GOT3 (cell line): ENCODE data around the gene KLHL41.

Source experiments
- DNase-seq: peaks from one replicate; lab custom pipeline; 2025; ENCODE audit warnings: mixed read lengths; lab: John Stamatoyannopoulos, UW

The KLHL41 gene

DNA sequence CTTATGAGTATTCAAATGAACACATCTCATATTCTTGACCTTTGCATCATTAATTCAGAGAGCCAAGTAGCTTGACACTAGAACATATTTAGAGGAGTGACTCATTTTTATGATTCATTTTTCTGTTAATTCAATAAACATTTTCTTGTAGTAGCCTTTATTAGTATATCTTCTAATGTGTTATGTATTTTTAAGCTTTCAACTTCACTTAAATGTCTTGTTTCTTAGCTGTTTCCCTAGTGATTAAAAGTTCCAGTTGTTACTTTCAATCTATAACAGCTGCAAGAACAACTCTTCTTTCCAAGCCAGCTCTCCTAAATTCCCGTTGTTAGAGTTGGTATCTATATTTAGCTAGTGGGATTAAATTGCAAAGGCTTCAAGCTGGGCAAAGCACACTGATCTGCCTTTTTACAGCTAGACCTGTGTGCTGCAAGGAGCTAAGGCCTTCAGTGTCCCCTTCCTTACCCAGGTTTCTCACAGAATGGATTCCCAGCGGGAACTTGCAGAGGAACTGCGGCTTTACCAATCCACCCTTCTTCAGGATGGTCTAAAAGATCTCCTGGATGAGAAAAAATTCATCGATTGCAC lies at the start of gene KLHL41:
TSS of gene KLHL41 (plus strand) at position 405 of the 588 bp plus-strand sequence. CDS start at position 482, 77 bp downstream.
- DNase-seq, result no peak

DNA sequence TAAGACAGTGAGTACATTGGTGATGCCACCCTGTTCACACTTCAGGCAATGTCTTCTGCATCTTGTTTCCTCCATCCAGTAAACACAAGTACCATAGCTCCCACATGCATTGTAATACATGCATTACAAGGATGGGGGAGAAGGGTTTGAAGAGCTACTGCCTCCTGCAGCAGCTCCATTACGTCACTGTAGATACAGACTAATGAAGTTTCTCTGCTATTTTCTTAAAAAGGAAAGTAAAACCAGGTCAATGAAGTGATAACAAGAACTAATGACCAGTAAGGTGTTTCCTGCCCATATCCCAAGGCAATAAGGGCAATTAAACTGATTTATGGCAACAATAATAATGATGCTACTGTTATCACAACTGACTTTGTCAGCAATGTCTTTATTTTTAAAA lies 48.4 kb upstream of the KLHL41 start:
- no peak for DNase-seq

DNA sequence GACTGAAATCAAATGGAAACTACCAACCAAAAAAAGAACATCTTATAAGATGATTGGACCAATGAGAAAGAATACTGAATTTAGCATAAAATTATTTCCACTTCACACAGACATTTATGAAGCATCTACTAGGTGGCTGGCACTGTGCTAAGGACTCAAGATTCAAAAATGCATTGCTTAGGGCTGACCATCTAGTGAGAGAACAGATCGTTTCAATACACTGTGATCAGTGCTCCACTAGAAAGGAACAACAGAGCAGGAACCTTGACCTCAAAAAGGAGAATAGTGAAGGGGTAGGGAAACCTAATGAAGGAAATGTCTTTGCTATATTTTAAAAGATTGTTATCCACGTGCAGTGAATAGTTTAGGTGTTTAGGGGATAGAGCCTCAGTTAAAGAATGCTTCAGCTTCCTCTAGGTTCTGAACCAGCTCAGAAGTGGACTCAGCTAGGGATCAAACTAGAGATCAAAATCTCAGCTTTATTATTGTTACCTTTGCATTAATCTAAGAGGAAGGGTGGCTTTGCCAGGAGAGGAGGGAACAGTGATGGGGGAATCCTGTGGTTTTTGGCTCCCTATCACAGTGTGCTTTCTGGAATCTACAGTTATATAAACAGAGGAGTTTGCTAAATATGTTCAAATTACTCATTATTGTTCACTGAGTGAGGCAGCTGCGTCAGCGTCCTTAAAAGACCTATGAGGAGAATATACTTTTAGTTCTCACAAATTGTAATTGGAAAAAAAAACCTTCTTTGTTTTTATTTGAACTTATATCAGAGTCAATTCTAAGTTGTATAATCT lies 46.4 kb upstream of the KLHL41 start:
- no peak for DNase-seq

DNA sequence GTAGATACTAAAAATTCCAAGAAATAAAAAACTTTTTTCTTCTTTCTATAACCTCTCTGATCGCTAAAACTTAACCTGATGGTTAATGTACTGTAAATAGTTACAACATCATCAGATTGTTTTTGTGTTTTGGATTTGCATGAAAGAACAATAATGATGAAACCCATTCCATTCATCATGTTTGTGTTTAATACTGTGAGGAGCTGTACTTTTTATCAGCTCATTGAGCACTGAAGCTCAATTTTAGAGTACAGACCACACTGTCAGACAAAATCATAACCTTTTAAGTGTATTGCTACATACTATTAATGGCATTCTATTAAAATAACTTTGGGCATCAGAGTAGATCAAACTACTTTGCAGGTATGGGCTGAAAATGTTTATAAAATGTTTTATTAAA lies 45.0 kb upstream of the KLHL41 start:
- DNase-seq, result no peak

DNA sequence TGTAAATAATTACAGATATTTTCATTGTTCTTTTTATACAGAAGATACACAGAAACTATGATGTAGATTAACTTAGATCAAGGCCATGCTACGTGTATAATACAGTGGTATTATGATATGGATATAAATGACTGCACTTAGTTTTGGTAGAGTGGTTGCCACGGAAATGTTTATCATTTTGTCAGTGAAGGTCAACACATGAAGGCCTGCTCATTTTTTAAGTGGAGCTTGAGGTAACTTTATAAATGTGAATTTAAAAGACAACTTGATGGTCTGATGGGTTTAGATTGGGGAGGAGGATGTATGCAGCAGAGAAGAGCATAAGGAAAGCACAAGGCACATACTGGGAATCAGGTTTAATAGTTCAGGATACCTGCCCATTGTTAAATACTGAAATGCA lies 44.6 kb upstream of the KLHL41 start:
- DNase-seq, result no peak

DNA sequence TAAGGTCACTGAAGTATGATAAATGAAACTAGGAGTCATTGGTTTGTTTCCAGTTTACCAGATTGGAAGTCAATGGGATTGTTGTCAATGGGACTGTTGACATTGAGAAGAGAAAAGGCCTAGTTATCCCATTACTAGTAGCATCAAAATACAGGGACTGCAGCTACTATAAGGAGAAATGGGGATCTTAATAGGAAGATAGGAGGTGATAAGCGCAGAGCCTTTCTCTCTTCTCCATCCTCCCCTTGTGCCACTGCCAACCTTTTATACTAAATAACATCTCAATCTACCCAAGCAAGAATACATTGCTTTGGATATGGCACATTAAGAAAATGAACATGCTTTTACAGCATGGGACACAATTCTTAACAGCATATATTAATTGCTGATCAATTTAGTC lies 40.7 kb upstream of the KLHL41 start:
- no peak for DNase-seq

DNA sequence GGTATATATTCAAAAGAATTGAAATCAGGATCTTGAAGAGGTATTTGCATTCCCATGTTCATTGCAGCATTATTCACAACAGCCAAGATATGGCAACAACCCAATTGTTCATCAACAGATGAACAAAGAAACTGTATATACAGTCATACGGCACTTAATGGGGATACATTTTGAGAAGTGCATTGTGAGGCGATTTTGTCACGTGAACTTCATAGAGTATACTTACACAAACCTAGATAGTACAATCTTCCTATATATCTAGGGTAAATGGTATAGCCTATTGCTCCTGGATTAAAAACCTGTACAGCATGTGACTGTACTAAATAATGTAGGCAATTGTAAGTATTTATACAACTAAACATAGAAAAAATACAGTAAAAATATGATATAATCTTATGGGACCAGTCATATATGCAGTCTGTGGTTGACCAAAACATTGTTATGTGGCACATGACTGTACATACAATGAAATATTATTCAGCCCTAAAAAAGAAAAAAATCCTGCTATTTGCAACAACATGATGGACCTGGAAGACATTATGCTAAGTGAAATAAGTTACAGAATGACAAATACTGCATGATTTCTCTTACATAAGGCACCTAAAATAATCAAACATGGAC lies 39.4 kb upstream of the KLHL41 start:
- no peak for DNase-seq

DNA sequence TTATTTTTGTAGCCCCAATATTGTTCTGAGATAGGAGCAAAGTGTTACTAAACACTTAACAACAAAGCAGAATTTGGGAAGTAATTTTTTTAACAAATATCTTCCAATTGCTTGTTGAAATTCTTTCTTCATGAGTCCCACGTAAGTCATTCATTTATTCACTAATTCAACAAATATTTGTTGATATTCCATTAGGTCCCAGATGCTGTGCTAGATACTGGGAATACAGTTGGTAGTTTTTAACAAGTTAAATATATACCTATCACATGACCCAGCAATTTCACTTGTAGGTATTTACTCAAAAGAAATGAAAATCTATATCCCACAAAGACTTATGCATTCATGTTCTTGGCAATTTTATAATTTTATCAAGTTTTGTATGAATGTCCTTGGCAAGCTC lies 37.3 kb upstream of the KLHL41 start:
- no peak for DNase-seq

DNA sequence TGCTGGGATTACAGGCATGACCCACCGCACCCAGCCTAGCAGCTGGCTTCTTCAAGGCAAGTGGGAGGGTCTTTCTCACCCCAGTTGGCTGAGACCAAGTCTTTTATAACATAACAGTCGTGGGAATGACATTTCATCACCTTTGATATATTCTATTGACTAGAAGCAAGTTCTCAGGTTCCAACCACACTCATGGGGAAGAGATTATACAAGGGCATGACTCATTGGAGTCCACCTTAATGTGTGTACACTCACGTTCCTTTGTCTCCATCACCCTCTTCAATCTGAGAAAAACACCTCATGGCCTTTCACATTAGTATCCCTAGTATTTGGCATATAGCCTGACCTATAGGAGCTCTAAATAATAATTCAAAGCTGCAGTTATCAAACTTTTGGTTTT lies 33.0 kb upstream of the KLHL41 start:
- no peak for DNase-seq

DNA sequence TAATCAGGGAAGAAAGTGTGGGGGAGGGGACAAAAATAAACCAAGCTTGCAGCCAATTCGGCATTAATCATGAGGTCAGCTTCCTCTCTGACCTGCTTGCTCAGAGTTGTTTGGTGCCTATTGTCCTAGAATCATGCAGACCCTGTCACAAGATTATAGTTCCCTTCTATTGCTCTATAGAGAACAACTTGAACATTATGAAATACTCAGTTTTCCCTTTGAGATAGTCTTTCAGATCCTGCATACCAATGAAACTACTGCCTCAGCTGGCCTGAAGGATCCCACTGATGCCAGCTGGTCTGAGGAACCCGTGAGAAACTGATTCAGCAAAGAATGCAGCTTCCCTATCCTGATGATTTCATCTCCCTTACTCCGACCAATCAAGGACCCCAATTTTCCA lies 31.2 kb upstream of the KLHL41 start:
- DNase-seq, result no peak

DNA sequence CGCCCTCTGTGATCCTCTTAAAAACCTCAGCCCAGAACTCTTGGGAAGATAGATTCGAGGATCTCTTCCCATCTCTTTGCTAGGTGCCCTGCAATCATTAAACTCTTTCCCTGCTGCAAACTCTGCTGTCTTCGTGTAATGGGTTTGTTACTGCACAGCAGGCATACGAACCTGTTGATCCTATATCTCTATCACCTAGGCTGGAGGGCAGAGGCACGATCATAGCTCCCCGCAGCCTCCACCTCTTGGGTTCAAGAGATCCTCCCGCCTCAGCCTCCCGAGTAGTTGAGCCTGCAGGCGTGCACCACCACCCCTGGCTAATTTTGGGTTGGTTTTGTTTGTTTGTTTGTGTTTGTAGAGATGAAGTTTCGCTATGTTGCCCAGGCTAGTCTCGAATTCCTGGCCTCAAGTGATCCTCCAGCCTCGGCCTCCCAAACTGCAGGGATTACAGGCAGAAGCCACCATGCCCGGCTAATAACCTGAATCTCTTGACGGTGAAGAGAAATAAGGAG lies 30.7 kb upstream of the KLHL41 start:
- no peak for DNase-seq

DNA sequence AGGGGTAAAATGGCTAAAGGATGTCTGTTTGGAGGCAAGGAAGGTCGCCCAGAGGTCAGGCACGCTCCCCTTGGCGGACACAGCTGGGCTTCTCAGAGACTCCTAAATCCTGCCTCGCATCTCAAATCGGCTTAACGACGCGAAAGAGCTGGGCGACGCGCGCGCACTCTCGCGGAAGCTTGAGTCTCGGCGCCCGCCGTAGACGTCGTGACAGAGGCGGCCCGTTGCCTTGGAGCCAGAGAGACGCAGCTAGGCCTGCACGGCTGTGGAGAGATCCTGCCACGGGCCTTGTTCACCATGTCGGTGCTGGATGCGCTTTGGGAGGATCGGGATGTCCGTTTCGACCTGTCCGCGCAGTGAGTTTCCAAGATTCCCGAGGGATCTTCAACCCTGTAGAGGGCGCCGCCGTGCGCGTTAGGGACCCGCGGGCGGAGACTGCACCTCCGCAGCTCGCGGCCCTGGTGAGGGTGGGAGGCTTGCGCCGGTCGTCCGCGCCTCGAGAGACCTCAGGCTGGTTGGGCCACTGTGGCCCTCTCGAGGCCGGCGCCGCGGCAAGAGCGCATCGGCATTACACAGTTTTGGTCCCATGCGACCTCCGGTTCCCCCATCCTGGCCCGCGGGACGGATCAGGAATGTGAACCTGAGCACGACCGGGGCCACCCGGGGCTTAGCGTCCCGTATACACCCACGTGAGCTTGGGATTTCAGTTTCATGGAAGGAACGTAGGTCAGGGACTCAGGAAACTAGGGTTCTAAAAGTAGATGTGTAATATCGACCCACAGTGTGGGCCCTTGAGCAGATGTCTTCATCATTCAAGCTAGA lies 30.0 kb upstream of the KLHL41 start, which contains the start of gene BBS5:
TSS of gene BBS5 (plus strand) at position 238 of the 822 bp plus-strand sequence. CDS start at position 298, 60 bp downstream.
- DNase-seq, result peak; percentile 36

DNA sequence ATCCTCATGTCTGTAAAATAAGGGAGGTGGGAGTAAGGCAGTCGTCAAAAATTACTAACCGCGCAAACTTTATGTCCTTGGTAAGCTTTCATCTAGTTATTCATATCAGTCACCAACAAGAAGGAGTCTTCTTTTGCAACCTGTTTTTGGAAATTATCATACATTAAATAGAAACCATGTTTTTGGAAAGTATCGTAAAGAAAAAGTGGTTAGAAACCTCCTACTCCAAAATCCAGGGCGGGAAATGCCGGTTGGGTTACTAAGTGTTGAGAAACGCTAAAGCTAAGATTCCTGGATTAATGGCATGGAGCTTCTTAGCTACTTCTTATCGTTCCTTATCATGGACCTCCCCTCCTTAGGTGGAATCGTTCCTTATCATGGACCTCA lies 29.4 kb upstream of the KLHL41 start:
- DNase-seq, result no peak

DNA sequence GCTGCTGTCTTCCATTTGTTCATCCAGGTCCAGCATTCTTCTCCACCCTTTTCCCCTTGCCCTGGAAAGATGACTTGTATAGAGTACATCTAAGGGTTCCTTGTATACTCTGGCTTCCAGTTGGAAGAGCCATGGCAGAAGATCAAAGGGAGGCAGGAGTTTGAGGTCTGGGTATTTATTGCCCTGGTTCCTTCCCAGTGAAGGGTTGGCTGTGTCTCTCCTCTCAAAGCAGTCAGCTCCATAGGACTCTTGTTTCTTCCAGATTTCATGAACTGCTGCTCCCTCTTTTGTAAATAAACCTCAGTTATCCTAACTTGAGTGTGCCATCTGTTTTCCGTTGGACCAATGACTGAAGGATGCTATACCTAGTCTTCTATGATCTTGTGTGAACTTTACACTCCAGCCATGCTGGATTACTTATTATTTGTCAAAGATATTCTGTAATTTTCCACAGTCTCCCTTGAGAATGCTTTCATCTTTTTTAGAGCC lies 23.8 kb upstream of the KLHL41 start:
- DNase-seq, result no peak

DNA sequence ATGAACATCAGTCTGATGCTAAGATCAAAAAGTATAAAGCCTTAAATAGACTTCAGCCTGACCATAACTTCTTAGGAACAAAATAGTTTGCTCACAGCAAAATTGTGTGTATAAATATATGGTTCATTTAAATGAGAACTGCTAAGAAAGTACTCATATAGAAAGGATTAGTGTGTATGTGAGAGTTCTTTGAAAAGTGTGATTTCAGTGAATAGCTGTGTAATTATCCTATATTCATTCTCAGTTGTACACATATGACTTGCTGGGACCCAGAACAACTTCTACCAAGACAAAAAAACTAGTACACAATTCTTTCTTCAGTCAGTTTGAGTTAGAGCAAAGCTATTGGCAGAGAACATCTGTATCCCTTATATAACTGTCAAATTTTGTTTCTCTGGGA lies 23.0 kb upstream of the KLHL41 start:
- DNase-seq, result no peak

DNA sequence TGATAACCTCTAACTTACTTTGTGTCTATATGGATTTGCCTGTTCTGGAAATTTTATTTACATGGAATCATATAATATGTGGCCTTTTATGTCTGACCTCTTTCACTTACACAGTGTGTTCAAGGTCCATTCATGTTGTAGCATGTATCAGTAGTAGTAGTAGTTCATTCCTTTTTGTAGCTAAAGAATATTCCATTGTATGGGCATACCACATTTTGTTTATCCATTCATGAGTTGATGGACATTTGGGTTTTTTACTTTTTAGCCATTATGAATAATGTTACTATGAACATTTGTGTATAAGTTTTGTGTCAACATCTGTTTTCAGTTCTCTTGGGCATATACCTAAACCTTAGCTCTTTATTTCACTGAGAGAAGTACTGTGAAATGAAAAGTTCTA lies 18.7 kb upstream of the KLHL41 start:
- DNase-seq, result no peak

DNA sequence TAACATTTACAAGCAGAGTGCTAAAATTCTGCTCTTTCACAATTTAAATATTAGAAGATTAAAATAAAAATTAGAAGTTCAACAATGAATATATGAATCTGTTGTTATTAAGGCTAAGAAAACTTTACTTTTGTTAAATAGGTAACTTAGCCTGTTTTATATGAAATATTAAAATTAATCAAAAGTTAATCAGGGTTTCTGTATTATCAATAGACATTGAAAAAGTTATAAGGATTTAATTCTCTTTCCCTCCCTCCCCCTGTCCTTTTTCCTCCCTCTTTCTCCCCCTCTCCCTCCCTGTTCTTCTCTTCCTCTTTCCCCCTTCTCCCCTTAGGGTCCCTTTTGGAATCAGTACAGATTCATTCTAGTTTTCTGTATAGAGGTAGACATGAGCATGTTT lies 18.1 kb upstream of the KLHL41 start:
- no peak for DNase-seq

DNA sequence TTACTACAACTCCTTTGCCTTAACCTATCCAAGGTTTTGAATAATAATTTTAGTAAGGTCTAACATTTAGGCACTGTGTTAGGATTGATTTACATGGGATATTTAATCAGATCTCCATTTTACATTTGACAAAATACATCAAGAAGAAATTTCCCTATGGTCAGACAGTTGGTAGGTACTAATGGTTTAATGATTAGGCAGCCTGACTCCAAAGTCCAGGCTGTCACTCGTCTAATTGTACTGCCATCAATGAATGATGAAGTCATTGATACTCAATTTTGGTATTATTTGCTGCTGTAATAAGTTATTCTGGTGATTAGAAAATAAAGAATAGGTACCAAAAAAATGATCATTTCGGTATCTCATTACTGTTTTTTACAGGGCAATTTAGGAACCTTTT lies 16.1 kb upstream of the KLHL41 start:
- DNase-seq, result no peak

DNA sequence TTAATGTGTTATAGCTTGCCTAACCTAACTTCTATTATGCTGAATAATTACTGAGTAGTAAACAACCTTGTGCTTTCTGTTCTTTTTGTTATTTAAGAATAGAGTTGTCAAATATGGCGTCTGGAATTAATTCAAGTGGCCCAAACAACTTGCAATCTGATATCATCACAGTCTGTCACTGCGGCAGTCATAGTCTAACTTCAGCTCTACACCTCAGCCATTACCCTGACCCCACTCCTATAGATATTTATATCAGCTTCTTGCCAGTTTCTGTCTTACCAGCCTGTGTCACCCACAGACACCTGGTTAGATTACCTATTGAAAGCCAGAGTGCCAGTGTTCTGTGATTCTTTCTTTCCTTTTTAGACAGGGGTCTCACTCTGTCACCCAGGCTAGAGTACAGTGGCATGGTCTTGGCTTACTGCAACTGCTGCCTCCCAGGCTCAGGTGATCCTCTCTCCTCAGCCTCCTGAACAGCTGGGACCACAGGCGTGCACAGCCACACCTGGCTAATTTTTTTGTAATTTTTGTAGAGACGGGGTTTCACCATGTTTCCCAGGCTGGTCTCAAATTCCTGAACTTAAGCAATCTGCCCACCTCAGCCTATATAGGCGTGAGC lies 14.1 kb upstream of the KLHL41 start:
- DNase-seq, result no peak

DNA sequence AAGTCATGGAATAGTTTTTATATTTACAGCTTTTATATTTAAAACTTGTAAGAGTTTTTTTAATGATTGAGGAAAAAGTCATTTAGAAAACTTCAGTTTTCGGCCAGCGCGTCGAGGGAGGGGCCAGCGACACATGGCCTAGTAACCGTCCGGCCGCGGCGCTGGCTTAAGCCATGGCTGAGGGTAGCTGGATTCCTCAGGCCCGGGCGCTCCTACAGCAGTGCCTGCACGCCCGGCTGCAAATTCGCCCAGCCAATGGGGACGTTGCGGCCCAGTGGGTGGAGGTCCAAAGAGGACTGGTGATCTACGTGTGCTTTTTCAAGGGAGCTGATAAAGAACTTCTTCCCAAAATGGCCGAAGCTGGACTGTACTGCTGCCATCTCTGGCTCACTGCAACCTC lies 4.9 kb upstream of the KLHL41 start:
- no peak for DNase-seq

DNA sequence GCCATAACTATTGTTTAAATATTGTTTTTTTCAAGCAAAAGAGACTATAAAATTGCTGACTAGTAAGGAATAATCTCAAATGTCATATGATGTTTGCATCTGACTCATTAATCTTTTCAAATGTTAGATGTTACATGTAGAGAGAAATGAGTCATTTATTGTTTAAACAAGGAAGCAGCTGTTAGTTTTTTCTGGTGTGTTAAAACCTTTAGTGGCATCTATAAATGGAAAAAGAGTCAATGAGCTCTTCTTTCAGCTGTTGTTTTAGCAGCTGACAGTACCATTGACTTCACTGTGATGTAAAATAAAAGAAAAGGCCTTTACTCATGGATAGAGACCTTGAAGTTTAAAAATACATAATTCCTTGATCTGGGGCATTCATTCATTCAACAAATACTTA lies 1.8 kb upstream of the KLHL41 start:
- no peak for DNase-seq

DNA sequence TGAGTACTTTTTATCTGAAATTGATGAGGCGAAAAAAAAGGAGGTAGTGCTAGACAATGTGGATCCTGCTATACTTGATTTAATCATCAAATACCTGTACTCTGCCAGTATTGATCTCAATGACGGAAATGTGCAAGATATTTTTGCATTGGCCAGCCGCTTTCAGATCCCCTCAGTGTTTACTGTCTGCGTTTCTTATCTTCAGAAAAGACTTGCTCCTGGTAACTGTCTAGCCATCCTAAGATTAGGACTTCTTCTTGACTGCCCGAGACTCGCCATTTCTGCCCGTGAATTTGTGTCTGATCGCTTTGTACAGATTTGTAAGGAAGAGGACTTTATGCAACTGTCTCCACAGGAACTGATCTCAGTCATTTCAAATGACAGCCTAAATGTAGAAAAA lies 453 bp downstream of the KLHL41 start:
- DNase-seq, result no peak
